Hepatocyte (in vitro differentiated cells): ENCODE data around the gene GGT7. TPM values are rescaled to one million over a fixed set of nuclear protein-coding genes. Genes with fewer than 3 reads are reported as not detected.

ENCODE experiments used
- DNase-seq: peaks from one replicate; pipeline ENCODE4 v3.0.0-alpha.2; 2016; ENCODE audit warnings: low spot score
- H2AFZ ChIP-seq: fragments of 200-600 bp; sonication (generic); 2 replicates; pipeline ENCODE4 v1.6.0; 2016; ENCODE audit warnings: antibody characterized with exemption, mild to moderate bottlenecking
- H3K27ac ChIP-seq: fragments of 200-600 bp; sonication (generic); 2 replicates; pipeline ENCODE4 v1.5.1; 2016; ENCODE audit warnings: mild to moderate bottlenecking
- H3K27me3 ChIP-seq: fragments of 200-600 bp; sonication (generic); 2 replicates; pipeline ENCODE4 v1.6.1; 2016
- H3K36me3 ChIP-seq: fragments of 200-600 bp; sonication (generic); replicated peaks from 2 replicates; pipeline ENCODE4 v1.5.1; 2016; ENCODE audit warnings: low read depth; ENCODE audit not compliant: insufficient read depth
- H3K4me1 ChIP-seq: fragments of 200-600 bp; sonication (generic); 2 replicates; pipeline ENCODE4 v1.5.1; 2016; ENCODE audit warnings: mild to moderate bottlenecking, moderate library complexity; ENCODE audit not compliant: insufficient read depth
- H3K4me2 ChIP-seq: fragments of 200-600 bp; sonication (generic); 2 replicates; pipeline ENCODE4 v1.6.0; 2016
- H3K4me3 ChIP-seq: fragments of 200-600 bp; sonication (generic); 2 replicates; pipeline ENCODE4 v1.5.1; 2016; ENCODE audit warnings: mild to moderate bottlenecking
- H3K79me2 ChIP-seq: fragments of 200-600 bp; sonication (generic); 2 replicates; pipeline ENCODE4 v1.6.0; 2017; ENCODE audit warnings: mild to moderate bottlenecking
- H3K9me2 ChIP-seq: fragments of 200-600 bp; sonication (generic); replicated peaks from 2 replicates; pipeline ENCODE4 v1.6.0; 2017; ENCODE audit warnings: mild to moderate bottlenecking; ENCODE audit not compliant: insufficient read depth
- H3K9me3 ChIP-seq: fragments of 200-600 bp; sonication (generic); 2 replicates; pipeline ENCODE4 v1.5.1; 2016; ENCODE audit warnings: low read depth, mild to moderate bottlenecking
- H4K20me1 ChIP-seq: fragments of 200-600 bp; sonication (generic); 2 replicates; pipeline ENCODE4 v1.6.0; 2016; ENCODE audit warnings: mild to moderate bottlenecking; ENCODE audit not compliant: insufficient read depth, poor library complexity, severe bottlenecking
- CTCF ChIP-seq: fragments of 200-600 bp; sonication (generic); IDR thresholded peaks from 2 replicates; pipeline ENCODE4 v1.5.1; 2016; ENCODE audit warnings: antibody characterized with exemption, mild to moderate bottlenecking; ENCODE audit not compliant: poor library complexity
- EZH2 ChIP-seq: fragments of 200-600 bp; sonication (generic); IDR thresholded peaks from 2 replicates; pipeline ENCODE4 v1.6.1; 2016; ENCODE audit warnings: antibody characterized with exemption, mild to moderate bottlenecking, borderline replicate concordance
- EZH2phosphoT487 ChIP-seq: fragments of 200-600 bp; sonication (generic); IDR thresholded peaks from one replicate; pipeline ENCODE4 v1.6.1; 2018; ENCODE audit warnings: antibody characterized with exemption, mild to moderate bottlenecking, low read depth, moderate library complexity; ENCODE audit not compliant: unreplicated experiment, severe bottlenecking
- WGBS: methylation state at CpG from one replicate; pipeline ENCODE4 v1.1.6; 2016; ENCODE audit warnings: low lambda C conversion rate; ENCODE audit errors: missing lambda C conversion rate; 5-methylcytosine and 5-hydroxymethylcytosine counted together
- polyA plus RNA-seq: library from polyadenylated mRNA; unstranded; fragments of >200 nt; fragmentation: Nextera tagmentation; extraction: Ambion mirVana; gene quantifications from 2 replicates; pipeline ENCODE4 v1.2.1, GENCODE V29; 2016
- total RNA-seq: library from RNA; depleted of rRNA; stranded (reverse); fragments of >200 nt; gene quantifications from 2 replicates; pipeline ENCODE4 v1.2.3, GENCODE V29; 2014

The GGT7 gene
- total and polyA plus RNA-seq, 2 experiments from 2014 or later, result 9.8 to 18.2 TPM

DNA sequence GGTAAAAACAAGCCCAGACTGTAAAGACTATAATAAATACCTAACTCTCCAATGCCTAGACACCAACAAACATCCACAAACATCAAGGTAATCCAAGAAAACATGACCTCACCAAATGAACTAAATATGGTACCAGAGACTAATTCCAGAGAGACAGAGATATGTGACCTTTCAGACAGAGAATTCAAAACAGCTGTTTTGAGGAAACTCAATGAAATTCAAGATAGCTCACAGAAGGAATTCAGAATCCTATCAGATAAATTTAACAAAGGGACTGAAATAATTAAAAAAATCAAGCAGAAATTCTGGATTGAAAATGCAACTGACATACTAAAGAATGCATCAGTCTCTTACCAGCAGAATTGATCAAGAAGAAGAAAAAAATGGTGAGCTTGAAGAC lies 73.8 kb downstream of the GGT7 start:
- TF ChIP-seq EZH2phosphoT487, result no peak
- TF ChIP-seq EZH2, result no peak
- TF ChIP-seq CTCF, result no peak
- H3K36me3 ChIP-seq, result no peaks in the 10 kb centered on the region
- H3K9me3 ChIP-seq, result no peaks in the 10 kb centered on the region
- no peak overlapping the region for H3K27ac ChIP-seq
- H3K4me2 ChIP-seq, result no peak overlapping the region
- H3K79me2 ChIP-seq, result peaks cover 100% of the 10 kb centered on the region
- H4K20me1 ChIP-seq, result peaks cover 71% of the 10 kb centered on the region
- H3K4me1 ChIP-seq, result no peaks in the 10 kb centered on the region
- DNase-seq, result no peak
- H3K4me3 ChIP-seq, result no peak overlapping the region
- H2AFZ ChIP-seq, result no peak overlapping the region
- H3K27me3 ChIP-seq, result no peaks in the 10 kb centered on the region
- no peaks in the 10 kb centered on the region for H3K9me2 ChIP-seq

DNA sequence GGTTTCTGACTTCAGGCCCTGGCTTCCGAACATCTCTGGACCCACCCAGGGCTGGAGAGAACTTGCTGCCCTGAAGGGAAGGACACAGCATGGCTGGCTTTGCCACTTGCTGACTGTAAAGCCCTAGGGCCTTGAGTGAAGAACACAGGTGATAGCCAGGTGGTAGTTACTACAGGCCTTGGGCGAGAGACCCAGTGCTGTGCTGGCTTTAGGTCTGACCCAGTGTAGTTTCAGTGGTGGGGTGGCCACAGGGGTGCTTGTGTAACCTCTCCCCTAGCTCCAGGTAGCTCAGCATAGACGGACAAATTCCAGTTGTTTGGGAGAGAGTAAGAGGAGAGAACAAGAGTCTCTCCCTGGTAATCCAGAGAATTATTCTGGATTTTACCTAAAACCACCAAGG lies 74.3 kb downstream of the GGT7 start:
- Histone ChIP-seq H3K27ac (no peak overlapping the region), H3K4me2 (no peak overlapping the region), H2AFZ (no peak overlapping the region), H3K9me2 (no peaks in the 10 kb centered on the region), H3K36me3 (no peaks in the 10 kb centered on the region), H3K9me3 (no peaks in the 10 kb centered on the region), H3K4me1 (no peaks in the 10 kb centered on the region), H3K4me3 (no peak overlapping the region), H3K27me3 (no peaks in the 10 kb centered on the region), H3K79me2 (peaks cover 100% of the 10 kb centered on the region), H4K20me1 (peaks cover 71% of the 10 kb centered on the region)
- no peak for DNase-seq
- no peak for TF ChIP-seq EZH2phosphoT487
- no peak for TF ChIP-seq EZH2
- TF ChIP-seq CTCF, result no peak
- 65% methylated on average over 3 of the region's 3 CpGs for WGBS

DNA sequence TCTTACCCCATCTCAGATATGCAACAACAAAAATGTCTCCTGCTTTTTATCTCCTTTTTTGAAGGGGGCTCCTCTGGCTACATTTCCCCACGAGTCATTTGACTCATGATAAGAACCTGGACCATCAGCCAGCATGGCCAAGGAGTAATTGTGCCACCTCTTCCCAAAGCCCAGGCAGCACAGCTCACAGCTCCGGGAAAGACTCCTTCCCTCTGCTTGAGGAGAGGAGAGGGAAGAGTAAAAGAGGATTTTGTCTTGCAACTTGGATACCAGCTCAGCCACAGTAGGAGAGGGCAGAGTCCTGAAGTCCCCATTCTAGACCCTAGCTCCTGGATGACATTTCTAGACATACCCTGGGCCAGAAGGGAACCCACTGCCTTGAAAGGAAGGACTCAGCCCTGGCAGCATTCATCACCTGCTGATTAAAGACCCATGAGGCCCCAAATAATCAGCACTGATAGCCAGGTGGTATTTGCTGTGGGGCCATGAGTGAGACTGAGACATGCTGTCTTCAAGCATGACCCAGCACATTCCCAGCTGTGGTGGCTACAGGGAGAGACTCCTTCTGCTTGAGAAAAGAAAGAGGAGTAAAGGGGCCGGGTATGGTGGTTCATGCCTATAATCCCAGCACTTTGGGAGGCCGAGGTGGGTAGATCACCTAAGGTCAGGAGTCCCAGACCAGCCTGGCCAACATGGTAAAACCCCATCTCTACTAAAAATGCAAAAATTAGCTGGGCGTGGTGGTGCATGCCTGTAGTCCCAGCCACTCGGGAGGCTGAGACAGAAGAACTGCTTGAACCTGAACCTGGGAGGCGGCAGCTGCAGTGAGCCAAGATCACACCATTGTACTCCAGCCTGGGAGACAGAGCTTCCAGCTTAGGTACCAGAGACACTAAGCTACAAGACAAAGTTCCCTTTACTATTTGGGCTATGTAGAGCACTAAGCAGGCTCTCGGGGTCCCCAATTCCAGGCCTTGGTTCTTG lies 75.4 kb downstream of the GGT7 start:
- Histone ChIP-seq H3K4me2 (no peak overlapping the region), H3K9me3 (no peaks in the 10 kb centered on the region), H3K4me3 (no peak overlapping the region), H2AFZ (no peak overlapping the region), H3K9me2 (no peaks in the 10 kb centered on the region), H4K20me1 (peaks cover 79% of the 10 kb centered on the region), H3K27ac (no peak overlapping the region), H3K27me3 (no peaks in the 10 kb centered on the region), H3K79me2 (peaks cover 100% of the 10 kb centered on the region), H3K4me1 (no peaks in the 10 kb centered on the region), H3K36me3 (no peaks in the 10 kb centered on the region)
- no peak for DNase-seq
- no peak for TF ChIP-seq CTCF
- TF ChIP-seq EZH2phosphoT487, result no peak
- no peak for TF ChIP-seq EZH2
- 88% methylated on average over 8 of the region's 8 CpGs for WGBS

Other genes with a start within 250 kb of the GGT7 start
- gene PIGU, start 195.8 kb downstream of the GGT7 start, total RNA-seq, result 19.3 and 26.1 TPM in 2 replicates
- 31.5 and 32.7 TPM in 2 replicates for gene PIGU, start 195.8 kb downstream of the GGT7 start, polyA plus RNA-seq
- 4.9 and 8.6 TPM in 2 replicates for gene TP53INP2, start 168.5 kb downstream of the GGT7 start, total RNA-seq
- 8.4 and 10.6 TPM in 2 replicates for gene TP53INP2, start 168.5 kb downstream of the GGT7 start, polyA plus RNA-seq
- gene NCOA6, start 47.2 kb downstream of the GGT7 start, total RNA-seq, result 11.1 and 11.6 TPM in 2 replicates
- gene NCOA6, start 47.2 kb downstream of the GGT7 start, polyA plus RNA-seq, result 22.6 and 23.5 TPM in 2 replicates
- 59.5 and 91.9 TPM in 2 replicates for gene ACSS2, start 3.8 kb upstream of the GGT7 start, total RNA-seq
- 52.0 and 56.2 TPM in 2 replicates for gene ACSS2, start 3.8 kb upstream of the GGT7 start, polyA plus RNA-seq
- 41.2 and 46.2 TPM in 2 replicates for gene GSS, start 83.0 kb upstream of the GGT7 start, total RNA-seq
- gene GSS, start 83.0 kb upstream of the GGT7 start, polyA plus RNA-seq, result 45.2 and 54.7 TPM in 2 replicates
- gene MYH7B, start 83.0 kb upstream of the GGT7 start, total RNA-seq, result 0.07 TPM in 1 of 2 replicates, not detected in the other
- gene MYH7B, start 83.0 kb upstream of the GGT7 start, polyA plus RNA-seq, result 0.42 and 1.9 TPM in 2 replicates
- gene TRPC4AP, start 220.0 kb upstream of the GGT7 start, total RNA-seq, result 81.0 and 88.6 TPM in 2 replicates
- 94.9 and 102 TPM in 2 replicates for gene TRPC4AP, start 220.0 kb upstream of the GGT7 start, polyA plus RNA-seq